HepG2 (cell line): Measurements from ENCODE around the gene PIEZO1. TPM values are rescaled to one million over a fixed set of nuclear protein-coding genes. Genes with fewer than 3 reads are reported as not detected.

ENCODE experiments used
- ATAC-seq: fragments of 200-7000 bp; cut with Tn5 transposase; 3 replicates; pipeline ENCODE4 v1.9.1; 2020; ENCODE audit warnings: mild to moderate bottlenecking, moderate library complexity
- BruUV-seq: library from RNA; stranded (reverse); fragments of 400-500 nt; replicated peaks from 2 replicates; lab custom pipeline; 2021; lab: Mats Ljungman, UMichigan
- CTCF ChIA-PET: fragments of 300-600 bp; formaldehyde crosslinking; extraction: SDS; loops from one replicate; lab custom pipeline; 2021; ENCODE audit warnings: low total read pairs, inconsistent platforms, low intra/inter-chr PET ratio; lab: Yijun Ruan, JAX
- POLR2A ChIA-PET: fragments of 350-600 bp; sonication (Branson Sonifier 250); formaldehyde crosslinking; loops from one replicate; lab custom pipeline; 2020; ENCODE audit warnings: antibody characterized with exemption, inconsistent platforms; lab: Yijun Ruan, JAX
- DNase-seq: peaks from one replicate; pipeline ENCODE4 v3.0.0-alpha.2; 2015; ENCODE audit warnings: low spot score
- FAIRE-seq: peaks from 3 replicates; lab custom pipeline; 2011; peaks lifted over from hg19 to GRCh38; lab: Jason Lieb, UNC
- H2AFZ ChIP-seq: one replicate; pipeline ENCODE4 v1.6.1; 2011; ENCODE audit warnings: low read length, inconsistent platforms
- H3K27ac ChIP-seq: fragments of 300-600 bp; 3 replicates; pipeline ENCODE4 v1.8.0; 2011; ENCODE audit warnings: mixed run types, mild to moderate bottlenecking, mixed read lengths, low read length, inconsistent platforms; ENCODE audit not compliant: insufficient read depth; ENCODE audit errors: extremely low read length
- H3K27me3 ChIP-seq, 2 experiments: fragments of 200-600 bp in 1 of 2; 2 replicates in 1 of 2; 3 replicates in 1 of 2; pipeline versions ENCODE4 v1.6.0 to v1.8.0; 2011; ENCODE audit warnings: low read length in 2 of 2, mild to moderate bottlenecking in 2 of 2, moderate library complexity in 2 of 2, inconsistent platforms in 1 of 2; ENCODE audit not compliant: insufficient read depth in 2 of 2, control insufficient read depth in 1 of 2
- H3K36me3 ChIP-seq, 2 experiments: fragments of 200-600 bp in 1 of 2; replicated peaks in 1 of 2; 2 replicates in 1 of 2; 3 replicates in 1 of 2; pipeline versions ENCODE4 v1.5.1 to v1.8.0; 2011; ENCODE audit warnings: low read length in 2 of 2, inconsistent platforms in 1 of 2; ENCODE audit not compliant: insufficient read depth in 2 of 2, control insufficient read depth in 1 of 2
- H3K4me1 ChIP-seq: 2 replicates; pipeline ENCODE4 v1.5.1; 2012; ENCODE audit warnings: low read length, inconsistent platforms; ENCODE audit not compliant: insufficient read depth
- H3K4me2 ChIP-seq: 2 replicates; pipeline ENCODE4 v1.6.0; 2011; ENCODE audit warnings: low read depth, low read length, inconsistent platforms
- H3K4me3 ChIP-seq, 3 experiments: fragments of 200-600 bp in 1 of 3; sonication (generic), shearing (Covaris generic) in 1 of 3; replicated peaks in 1 of 3; 2 replicates each; pipeline ENCODE4 v1.5.1; 2011 to 2016; ENCODE audit warnings: low read length in 3 of 3, inconsistent platforms in 2 of 3, low read depth in 2 of 3, mild to moderate bottlenecking in 2 of 3, control low read depth in 1 of 3, mixed read lengths in 1 of 3; ENCODE audit not compliant: insufficient read depth in 1 of 3
- H3K79me2 ChIP-seq: one replicate; pipeline ENCODE4 v1.6.1; 2011; ENCODE audit warnings: low read length, inconsistent platforms; ENCODE audit not compliant: insufficient read depth
- H3K9ac ChIP-seq: 2 replicates; pipeline ENCODE4 v1.6.0; 2011; ENCODE audit warnings: mild to moderate bottlenecking, low read depth, low read length, inconsistent platforms; ENCODE audit not compliant: insufficient read depth
- H3K9me3 ChIP-seq: 2 replicates; pipeline ENCODE4 v1.5.1; 2012; ENCODE audit warnings: mild to moderate bottlenecking, low read length
- H4K20me1 ChIP-seq: 2 replicates; pipeline ENCODE4 v1.6.0; 2011; ENCODE audit warnings: inconsistent platforms, mild to moderate bottlenecking, low read length, moderate library complexity; ENCODE audit not compliant: insufficient read depth
- AGO1 ChIP-seq: fragments of 200-400 bp; formaldehyde crosslinking; IDR thresholded peaks from 2 replicates; pipeline ENCODE4 v1.6.1; 2017; ENCODE audit warnings: mild to moderate bottlenecking, low read depth, low read length, moderate library complexity; ENCODE audit not compliant: poor library complexity, severe bottlenecking
- AGO2 ChIP-seq: fragments of 200-400 bp; formaldehyde crosslinking; optimal IDR thresholded peaks from 2 replicates; pipeline ENCODE3; 2017; ENCODE audit warnings: mild to moderate bottlenecking, low read depth, low read length, moderate library complexity
- CREB1 ChIP-seq, 2 experiments: fragments of 450-650 bp in 1 of 2; IDR thresholded peaks; 2 replicates each; pipeline ENCODE4 v1.6.1; 2016 to 2017; ENCODE audit warnings: control low read depth in 1 of 2, mild to moderate bottlenecking in 1 of 2, missing compliant biosample characterization in 1 of 2, missing genetic modification characterization in 1 of 2
- DBP ChIP-seq: sonication (generic); formaldehyde crosslinking; IDR thresholded peaks from 2 replicates; pipeline ENCODE4 v1.4.0; 2020; ENCODE audit warnings: missing genetic modification reagents; ENCODE audit errors: not compliant biosample characterization
- FOSL2 ChIP-seq: sonication (generic); formaldehyde crosslinking; IDR thresholded peaks from 2 replicates; pipeline ENCODE4 v1.4.0; 2020; ENCODE audit warnings: missing genetic modification reagents
- FOXO4 ChIP-seq: sonication (generic); formaldehyde crosslinking; conservative IDR thresholded peaks from 2 replicates; pipeline ENCODE4 v1.8.1; 2023; ENCODE audit warnings: missing genetic modification reagents
- PITX1 ChIP-seq: sonication (generic); formaldehyde crosslinking; IDR thresholded peaks from 2 replicates; pipeline ENCODE4 v1.5.1; 2020; ENCODE audit warnings: mild to moderate bottlenecking, missing genetic modification reagents
- RAD21 ChIP-seq: fragments of 450-650 bp; formaldehyde crosslinking; IDR thresholded peaks from 2 replicates; pipeline ENCODE4 v1.5.0; 2020; ENCODE audit warnings: mild to moderate bottlenecking
- SNAI1 ChIP-seq: sonication (generic); formaldehyde crosslinking; IDR thresholded peaks from 2 replicates; pipeline ENCODE4 v1.5.0; 2020; ENCODE audit warnings: mild to moderate bottlenecking, missing genetic modification reagents, borderline replicate concordance
- SP2 ChIP-seq: sonication (generic); formaldehyde crosslinking; IDR thresholded peaks from 2 replicates; pipeline ENCODE4 v1.5.1; 2020; ENCODE audit warnings: mild to moderate bottlenecking, missing genetic modification reagents
- STAG1 ChIP-seq: sonication (generic); formaldehyde crosslinking; IDR thresholded peaks from 2 replicates; pipeline ENCODE4 v1.4.0; 2020; ENCODE audit warnings: missing genetic modification reagents
- ZNF263 ChIP-seq: sonication (generic); formaldehyde crosslinking; IDR thresholded peaks from 2 replicates; pipeline ENCODE4 v1.4.0; 2020; ENCODE audit warnings: missing genetic modification reagents
- WGBS: methylation state at CpG from one replicate; pipeline ENCODE4 v1.1.6; 2017; ENCODE audit warnings: low lambda C conversion rate; 5-methylcytosine and 5-hydroxymethylcytosine counted together
- in situ Hi-C: cut with HindIII; loops from 2 replicates; pipeline ENCODE4 v1.10.0; 2017; ENCODE audit warnings: low pct_unique_long_range_greater_than_20kb; ENCODE audit not compliant: extremely low pct_ligation_motif_present
- intact Hi-C: fragments of 100-400 bp; cut with micrococcal nuclease; formaldehyde crosslinking; loops from one replicate; pipeline ENCODE4 v1.10.0; 2022; ENCODE audit not compliant: unreplicated experiment
- polyA plus RNA-seq, 8 experiments: library from polyadenylated mRNA; depleted of rRNA in 3 of 8; stranded (reverse) in 7 of 8; unstranded in 1 of 8; fragments of >200 nt; fragmentation: Illumina TruSeq in 4 of 8; extraction: Trizol in 4 of 8; gene quantifications; 2 replicates each; pipeline versions ENCODE4 v1.2.1 to v1.2.3, GENCODE V29; 2011 to 2016; ENCODE audit warnings: low read depth in 4 of 8, missing spikeins in 1 of 8, mixed read lengths in 1 of 8; ENCODE audit not compliant: insufficient read depth in 1 of 8
- total RNA-seq, 5 experiments: library from RNA; depleted of rRNA; stranded (reverse); fragments of >200 nt; fragmentation: Illumina TruSeq; extraction: Trizol; gene quantifications; 2 replicates each; pipeline ENCODE4 v1.2.3, GENCODE V29; 2016; ENCODE audit warnings: low read depth in 1 of 5

Gene PIEZO1
- total and polyA plus RNA-seq, 2 of the 13 experiments (the other 11 are each of a cell fraction or from before 2014, with no cell fraction given) = 67.9 to 85.0 TPM

- Histone ChIP-seq H3K79me2 (no peaks in the 10 kb centered on the region), H3K9me3 (no peaks in the 10 kb centered on the region), H3K4me1 (0 out of 2 replicates have a peak, but pooled peaks cover 7% of the 10 kb centered on the region), H3K4me3 (no peak overlapping the region), H3K9ac (no peak overlapping the region), H2AFZ (no peak overlapping the region), H3K27ac (no peak overlapping the region), H3K4me2 (no peak overlapping the region), H3K27me3 (no peaks in the 10 kb centered on the region), H3K36me3 (no peaks in the 10 kb centered on the region), H4K20me1 (no peaks in the 10 kb centered on the region)
- BruUV-seq = no TSS peak
- 72% methylated on average over 9 of the region's 13 CpGs for WGBS
- ChIA-PET CTCF (no interaction called here), POLR2A (no interaction called here)
- FAIRE-seq (no peak), DNase-seq (peak; percentile 23), ATAC-seq (peak; percentile 79)
- intact Hi-C loops = no loop called here
- in situ Hi-C loops = no loop called here
- TF ChIP-seq AGO2 = peak; percentile 48
- 0 out of 2 replicates have a peak, but pooled peaks have one; percentile 12 for TF ChIP-seq CREB1 (IDR thresholded peaks at IDR 0.05)
- TF ChIP-seq CREB1 (CRISPR knock-in tag; IDR thresholded peaks at IDR 0.05) = no peak
- TF ChIP-seq ZNF263 (CRISPR knock-in tag) = peak; percentile 71
- TF ChIP-seq DBP (CRISPR knock-in tag) = no peak
- no peak for TF ChIP-seq SNAI1 (CRISPR knock-in tag)
- TF ChIP-seq AGO1 = peak; percentile 45
- peak; percentile 50 for TF ChIP-seq FOSL2 (CRISPR knock-in tag)
- TF ChIP-seq STAG1 (CRISPR knock-in tag) = peak; percentile 28; the same call in 1 of the 2 replicates
- no peak for TF ChIP-seq SP2 (CRISPR knock-in tag)
- no peak for TF ChIP-seq PITX1 (CRISPR knock-in tag)
- TF ChIP-seq FOXO4 (CRISPR knock-in tag) = no peak
- TF ChIP-seq RAD21 (CRISPR knock-in tag) = peak; percentile 17; the same call in 1 of the 2 replicates
- TF ChIP-seq, all 625 proteins: peak for 7
Observed at GRCh38 chr16:88831838-88832237, 46.8 kb upstream of the PIEZO1 start.
